Natural killer cell treated with Interleukin-12 subunit alpha and Interleukin-12 subunit beta and Interleukin-15 and Interleukin-18, amount 100 ng/mL, for 72 hours (primary cell): Measurements from ENCODE around the gene TAB3. TPM values are rescaled to one million over a fixed set of nuclear protein-coding genes. Genes with fewer than 3 reads are reported as not detected.

Experiments used
- ATAC-seq, 2 donors: fragments of 150-1000 bp; cut with Tn5 transposase in 1 of 2; sonication (Bioruptor Pico), chemical (Tn5 transposase) in 1 of 2; 2 replicates each; pipeline ENCODE4 v1.10.0; 2021
- DNase-seq: peaks from one replicate; pipeline ENCODE4 v3.0.0; 2022; ENCODE audit warnings: low spot score
- H3K27ac Mint-ChIP-seq, 2 donors: 1 replicate in 1 of 2; 2 replicates in 1 of 2; pipeline ENCODE4 v1.8.0; 2022; ENCODE audit warnings: mixed read lengths in 2 of 2, mild to moderate bottlenecking in 1 of 2, moderate library complexity in 1 of 2
- H3K27me3 Mint-ChIP-seq, 2 donors: 1 replicate in 1 of 2; 2 replicates in 1 of 2; pipeline ENCODE4 v1.8.0; 2022; ENCODE audit warnings: mixed read lengths in 2 of 2
- H3K36me3 Mint-ChIP-seq: one replicate; pipeline ENCODE4 v1.8.0; 2022; ENCODE audit warnings: mixed read lengths
- H3K4me1 Mint-ChIP-seq, 2 donors: 1 replicate in 1 of 2; 2 replicates in 1 of 2; pipeline ENCODE4 v1.8.0; 2022; ENCODE audit warnings: low read depth in 2 of 2, mixed read lengths in 2 of 2, mild to moderate bottlenecking in 1 of 2
- H3K4me3 Mint-ChIP-seq: one replicate; pipeline ENCODE4 v1.8.0; 2022; ENCODE audit warnings: mixed read lengths
- H3K9me3 Mint-ChIP-seq: 2 replicates; pipeline ENCODE4 v1.8.0; 2022; ENCODE audit warnings: mixed read lengths
- total RNA-seq, 2 donors: library from RNA; stranded (reverse); gene quantifications; one replicate each; pipeline ENCODE4 v1.2.3, GENCODE V29; 2022

TAB3 gene
- total RNA-seq, 2 donors from 2014 or later = 21.3 to 28.2 TPM

DNA sequence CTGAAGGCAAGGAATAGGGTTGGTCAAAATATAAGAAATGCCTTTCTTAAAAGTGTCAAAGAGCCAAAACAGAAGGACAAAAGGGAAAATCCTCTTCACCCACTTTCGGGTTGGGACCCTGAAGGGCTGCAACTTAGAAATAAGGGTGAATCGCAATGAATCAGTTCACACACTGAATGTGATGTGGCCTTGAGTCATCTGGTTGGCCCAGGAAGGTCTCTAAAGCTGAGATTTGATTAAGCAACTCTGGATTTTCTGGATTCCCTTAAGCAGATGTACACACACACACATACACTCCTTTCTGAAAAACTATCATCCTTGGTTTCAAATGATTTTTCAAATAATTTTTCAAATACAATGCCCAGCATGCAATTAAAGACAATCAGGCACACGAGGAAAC lies 13.1 kb downstream of the TAB3 start:
- DNase-seq (no peak), ATAC-seq (peak; percentile 80 to 90)
- Mint-ChIP-seq H3K27ac (peak overlapping the region; percentile 26 to 36), H3K9me3 (no peaks in the 10 kb centered on the region), H3K4me3 (peak overlapping the region; percentile 44), H3K27me3 (no peaks in the 10 kb centered on the region), H3K36me3 (no peaks in the 10 kb centered on the region), H3K4me1 (peaks cover 20 to 37% of the 10 kb centered on the region in 2 donors)

GRCh38 chrX:30874851-30875250 lies 14.2 kb downstream of the TAB3 start:
- Mint-ChIP-seq H3K4me3 (peak overlapping the region; percentile 57), H3K4me1 (peaks cover 19 to 34% of the 10 kb centered on the region in 2 donors), H3K9me3 (no peaks in the 10 kb centered on the region), H3K36me3 (no peaks in the 10 kb centered on the region), H3K27me3 (no peaks in the 10 kb centered on the region), H3K27ac (peak overlapping the region in 1 of 2 donors; percentile 26)
- DNase-seq = no peak
- ATAC-seq = no peak

- H3K9me3 Mint-ChIP-seq = no peaks in the 10 kb centered on the region
- ATAC-seq (no peak), DNase-seq (no peak)
- no peaks in the 10 kb centered on the region for H3K36me3 Mint-ChIP-seq
- no peak overlapping the region for H3K27ac Mint-ChIP-seq
- no peak overlapping the region for H3K4me3 Mint-ChIP-seq
- peaks cover 9 to 18% of the 10 kb centered on the region in 2 donors for H3K4me1 Mint-ChIP-seq
- no peaks in the 10 kb centered on the region for H3K27me3 Mint-ChIP-seq
Measured at GRCh38 chrX:30870572-30870971, 18.5 kb downstream of the TAB3 start.

DNA sequence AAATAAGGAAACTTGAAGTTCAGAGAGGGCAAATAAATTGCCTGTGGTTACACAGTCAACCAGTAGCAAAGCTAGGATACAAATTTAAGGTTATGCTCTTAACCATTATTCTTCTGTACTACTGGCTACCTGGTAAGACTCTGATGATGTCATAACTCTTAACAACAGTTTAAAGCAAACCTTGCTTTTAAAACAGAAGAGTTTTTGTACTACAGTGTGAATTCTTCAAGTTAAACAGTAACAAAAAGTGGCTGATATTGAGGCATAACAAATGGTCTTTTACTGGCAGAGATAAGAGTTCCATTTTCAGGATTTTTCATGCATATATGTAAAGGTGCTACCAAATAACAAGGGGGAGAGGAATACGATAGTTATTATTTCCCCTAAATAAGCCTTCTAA lies 23.4 kb downstream of the TAB3 start:
- Mint-ChIP-seq H3K9me3 (no peaks in the 10 kb centered on the region), H3K4me3 (no peak overlapping the region), H3K27me3 (no peaks in the 10 kb centered on the region), H3K27ac (no peak overlapping the region), H3K36me3 (no peaks in the 10 kb centered on the region), H3K4me1 (no peaks in the 10 kb centered on the region)
- DNase-seq (no peak), ATAC-seq (no peak)

DNA sequence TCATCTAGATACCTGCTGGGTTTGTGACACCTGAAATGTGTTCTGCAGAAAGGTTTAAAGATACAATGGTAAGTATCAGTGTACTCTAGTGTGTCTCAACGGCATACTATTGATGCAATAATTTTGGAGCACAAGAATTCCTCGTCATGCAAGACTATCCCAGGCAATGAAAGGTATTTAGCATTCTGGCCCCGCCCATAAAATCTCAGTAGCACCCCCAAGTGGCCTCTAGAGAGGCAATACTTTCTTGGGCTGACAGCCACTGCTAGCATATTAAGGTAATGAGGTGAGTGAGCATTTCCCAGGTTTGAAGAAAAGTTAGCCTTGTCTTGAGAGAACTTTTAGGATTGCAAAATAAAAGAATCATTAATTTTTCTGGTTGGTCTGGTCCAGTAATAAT lies 24.0 kb downstream of the TAB3 start:
- DNase-seq = no peak
- Mint-ChIP-seq H3K27me3 (no peaks in the 10 kb centered on the region), H3K9me3 (no peaks in the 10 kb centered on the region), H3K27ac (no peak overlapping the region), H3K4me3 (no peak overlapping the region), H3K4me1 (no peaks in the 10 kb centered on the region), H3K36me3 (peaks cover 1% of the 10 kb centered on the region)
- no peak for ATAC-seq

GRCh38 chrX:30864383-30864785 lies 24.7 kb downstream of the TAB3 start:
- Mint-ChIP-seq H3K4me1 (no peaks in the 10 kb centered on the region), H3K27me3 (no peaks in the 10 kb centered on the region), H3K9me3 (no peaks in the 10 kb centered on the region), H3K27ac (no peak overlapping the region), H3K4me3 (no peak overlapping the region), H3K36me3 (peaks cover 7% of the 10 kb centered on the region)
- DNase-seq = no peak
- no peak for ATAC-seq

- H3K27me3 Mint-ChIP-seq = no peaks in the 10 kb centered on the region
- no peak for DNase-seq
- H3K27ac Mint-ChIP-seq = no peak overlapping the region
- H3K4me1 Mint-ChIP-seq = no peaks in the 10 kb centered on the region
- no peaks in the 10 kb centered on the region for H3K9me3 Mint-ChIP-seq
- peaks cover 7% of the 10 kb centered on the region for H3K36me3 Mint-ChIP-seq
- no peak for ATAC-seq
- H3K4me3 Mint-ChIP-seq = no peak overlapping the region
Measured at GRCh38 chrX:30863974-30864373, 25.1 kb downstream of the TAB3 start.

- Mint-ChIP-seq H3K27ac (no peak overlapping the region), H3K4me1 (peaks cover 0 to 2% of the 10 kb centered on the region in 2 donors), H3K4me3 (no peak overlapping the region), H3K36me3 (peaks cover 30% of the 10 kb centered on the region), H3K9me3 (no peaks in the 10 kb centered on the region), H3K27me3 (no peaks in the 10 kb centered on the region)
- ATAC-seq = no peak
- no peak for DNase-seq
Measured at GRCh38 chrX:30858098-30858497, 31.0 kb downstream of the TAB3 start.

DNA sequence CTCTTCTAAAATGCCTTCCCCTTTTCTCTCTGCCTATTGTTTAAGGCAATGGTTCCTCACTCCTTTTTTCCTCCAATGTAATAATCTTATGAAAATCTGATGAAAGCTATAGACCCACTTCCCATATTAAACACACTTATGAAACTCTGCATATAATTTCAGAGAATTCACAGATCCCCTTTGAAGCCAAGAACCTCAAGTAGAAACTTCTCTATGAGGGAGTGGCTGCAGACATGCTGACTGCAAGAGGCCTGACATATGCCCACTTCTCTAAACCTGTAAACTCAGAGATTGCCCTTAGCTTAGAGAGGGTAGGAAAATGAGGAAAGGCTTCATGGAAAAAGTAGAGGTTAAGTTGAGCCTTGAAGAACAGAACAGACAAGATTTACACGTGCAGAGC lies 37.6 kb downstream of the TAB3 start:
- H3K4me3 Mint-ChIP-seq = no peak overlapping the region
- H3K9me3 Mint-ChIP-seq = no peaks in the 10 kb centered on the region
- ATAC-seq (no peak), DNase-seq (no peak)
- peaks cover 17% of the 10 kb centered on the region for H3K36me3 Mint-ChIP-seq
- no peaks in the 10 kb centered on the region for H3K4me1 Mint-ChIP-seq
- no peak overlapping the region for H3K27ac Mint-ChIP-seq
- H3K27me3 Mint-ChIP-seq = no peaks in the 10 kb centered on the region

GRCh38 chrX:30835373-30835772 lies 53.7 kb downstream of the TAB3 start:
- ATAC-seq (no peak), DNase-seq (no peak)
- Mint-ChIP-seq H3K27ac (no peak overlapping the region), H3K36me3 (no peaks in the 10 kb centered on the region), H3K4me3 (no peak overlapping the region), H3K27me3 (no peaks in the 10 kb centered on the region), H3K9me3 (no peaks in the 10 kb centered on the region), H3K4me1 (no peaks in the 10 kb centered on the region)

DNA sequence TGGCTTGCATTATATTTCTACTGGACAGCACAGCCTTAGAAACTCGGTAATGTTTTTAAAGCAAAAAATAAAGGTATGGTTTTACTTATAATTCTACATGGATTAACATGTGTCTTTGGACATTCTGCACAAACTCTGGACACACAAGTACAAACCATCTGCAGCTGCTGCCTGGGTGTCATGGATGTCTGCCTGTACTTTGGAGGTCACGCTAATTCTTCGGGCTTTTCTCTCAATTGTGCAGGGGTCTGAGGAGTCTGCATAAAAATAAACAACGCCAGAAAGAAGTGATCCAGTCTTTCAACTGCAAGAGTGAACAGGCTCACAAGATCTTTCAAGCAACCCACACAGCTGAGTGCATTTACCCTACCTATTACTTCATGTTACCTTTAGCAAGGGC lies 55.2 kb downstream of the TAB3 start:
- no peaks in the 10 kb centered on the region for H3K27me3 Mint-ChIP-seq
- H3K9me3 Mint-ChIP-seq = no peaks in the 10 kb centered on the region
- DNase-seq (no peak), ATAC-seq (no peak)
- no peaks in the 10 kb centered on the region for H3K36me3 Mint-ChIP-seq
- no peaks in the 10 kb centered on the region for H3K4me1 Mint-ChIP-seq
- no peak overlapping the region for H3K27ac Mint-ChIP-seq
- H3K4me3 Mint-ChIP-seq = no peak overlapping the region

DNA sequence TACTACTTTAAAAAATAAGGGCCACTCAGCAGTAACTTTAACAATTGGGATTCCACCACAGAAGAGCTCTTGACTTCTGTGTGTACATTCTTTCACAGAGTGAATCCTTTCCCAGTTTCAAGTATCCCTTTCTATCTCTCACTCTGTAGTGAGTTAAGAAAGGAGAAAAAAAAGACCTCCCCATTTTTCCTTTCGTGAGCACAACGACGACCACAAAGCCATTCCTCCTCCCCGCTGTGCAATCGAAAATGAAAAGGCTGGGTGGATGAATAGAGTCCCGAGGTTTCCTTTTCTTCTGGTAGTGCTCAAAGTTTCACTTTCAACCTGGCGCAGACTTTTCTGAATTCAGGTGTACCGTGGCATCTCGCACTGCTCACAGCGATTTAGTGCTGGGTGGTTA lies 58.0 kb downstream of the TAB3 start:
- Mint-ChIP-seq H3K36me3 (no peaks in the 10 kb centered on the region), H3K9me3 (no peaks in the 10 kb centered on the region), H3K4me3 (no peak overlapping the region), H3K4me1 (no peaks in the 10 kb centered on the region), H3K27ac (peak overlapping the region; percentile 31 to 54), H3K27me3 (no peaks in the 10 kb centered on the region)
- ATAC-seq (no peak), DNase-seq (no peak)

GRCh38 chrX:30830326-30830943 lies 58.6 kb downstream of the TAB3 start:
- H3K4me3 Mint-ChIP-seq = no peak overlapping the region
- H3K4me1 Mint-ChIP-seq = no peaks in the 10 kb centered on the region
- H3K27me3 Mint-ChIP-seq = no peaks in the 10 kb centered on the region
- no peak overlapping the region for H3K27ac Mint-ChIP-seq
- no peaks in the 10 kb centered on the region for H3K9me3 Mint-ChIP-seq
- ATAC-seq (no peak), DNase-seq (no peak)
- H3K36me3 Mint-ChIP-seq = no peaks in the 10 kb centered on the region

DNA sequence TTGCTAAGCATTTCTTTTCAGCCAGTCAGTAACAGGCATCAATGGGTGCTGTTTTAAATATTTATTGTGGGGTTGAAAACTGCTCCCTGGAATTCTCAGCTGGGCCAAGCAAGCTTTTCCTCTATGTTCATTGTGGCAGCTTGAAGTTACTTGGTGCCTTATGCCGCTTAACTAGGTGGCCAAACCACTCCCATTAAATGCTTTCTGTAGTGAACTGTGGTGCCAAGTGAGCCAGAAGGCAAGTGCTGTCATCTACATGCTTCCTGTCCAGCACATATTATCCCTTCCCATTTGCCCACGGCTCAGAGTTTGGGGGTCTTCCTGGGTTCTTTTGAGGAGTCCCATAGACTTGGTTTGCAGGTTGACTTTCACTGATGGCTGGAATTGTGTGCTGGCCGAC lies 64.8 kb downstream of the TAB3 start:
- ATAC-seq = no peak
- Mint-ChIP-seq H3K27ac (no peak overlapping the region), H3K9me3 (no peaks in the 10 kb centered on the region), H3K4me3 (no peak overlapping the region), H3K4me1 (no peaks in the 10 kb centered on the region), H3K36me3 (no peaks in the 10 kb centered on the region), H3K27me3 (peaks cover 5 to 7% of the 10 kb centered on the region in 2 donors)
- no peak for DNase-seq

GRCh38 chrX:30822764-30823163 lies 66.3 kb downstream of the TAB3 start:
- Mint-ChIP-seq H3K27me3 (peaks cover 5 to 9% of the 10 kb centered on the region in 2 donors), H3K27ac (no peak overlapping the region), H3K36me3 (no peaks in the 10 kb centered on the region), H3K4me1 (no peaks in the 10 kb centered on the region), H3K9me3 (no peaks in the 10 kb centered on the region), H3K4me3 (no peak overlapping the region)
- ATAC-seq (no peak), DNase-seq (no peak)
